GM19397 (cell line): ENCODE measurements around the gene MYOZ3.

Experiments
- ATAC-seq: cut with Tn5 transposase; IDR thresholded peaks from one replicate; pipeline ENCODE4 v1.9.1; 2021; ENCODE audit warnings: mild to moderate bottlenecking, moderate library complexity; ENCODE audit not compliant: unreplicated experiment

The MYOZ3 gene, protein sequence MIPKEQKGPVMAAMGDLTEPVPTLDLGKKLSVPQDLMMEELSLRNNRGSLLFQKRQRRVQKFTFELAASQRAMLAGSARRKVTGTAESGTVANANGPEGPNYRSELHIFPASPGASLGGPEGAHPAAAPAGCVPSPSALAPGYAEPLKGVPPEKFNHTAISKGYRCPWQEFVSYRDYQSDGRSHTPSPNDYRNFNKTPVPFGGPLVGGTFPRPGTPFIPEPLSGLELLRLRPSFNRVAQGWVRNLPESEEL

DNA sequence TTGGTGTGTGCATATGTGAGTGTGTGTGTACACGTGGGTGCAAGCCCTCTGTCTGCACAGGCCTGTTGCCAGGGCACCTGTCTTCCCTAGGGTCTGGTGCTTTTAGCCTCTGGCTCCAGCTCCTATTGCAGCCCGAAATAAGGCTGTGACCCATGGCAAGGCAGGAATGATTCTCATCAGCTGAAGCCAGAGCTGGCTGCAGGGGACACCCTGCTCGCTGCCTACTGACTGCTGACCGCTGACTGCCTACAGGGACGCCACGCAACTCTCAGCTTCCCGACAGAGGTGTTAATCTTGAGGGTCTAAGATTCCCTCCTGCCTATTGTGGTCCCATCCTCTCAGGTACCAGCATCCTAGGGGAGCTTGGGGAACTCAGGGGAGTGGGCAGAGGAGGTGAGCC lies at the start of gene MYOZ3:
Gene MYOZ3 (plus strand): TSS at position 166 of the 400 bp plus-strand sequence. CDS start 1,691 bp downstream, outside the sequence.
- ATAC-seq = no peak

DNA sequence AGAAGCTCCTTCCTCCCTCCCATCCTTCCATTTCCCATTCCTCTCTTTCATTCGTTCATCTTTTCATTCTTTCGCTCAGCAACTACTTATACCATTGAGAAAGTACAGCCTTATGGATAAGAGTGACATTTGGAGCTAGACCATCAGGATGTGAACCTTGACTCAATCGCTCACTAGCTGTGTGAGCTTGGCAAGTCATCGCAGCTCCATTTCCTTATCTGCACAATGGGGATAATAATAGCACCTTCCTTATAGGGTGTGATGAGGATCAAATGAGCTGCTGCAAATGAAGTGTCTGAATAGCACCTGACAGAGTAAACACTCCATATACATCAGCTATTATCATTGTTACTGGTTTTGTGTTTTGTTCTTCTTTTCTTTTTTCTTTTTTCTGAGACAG lies 48.6 kb upstream of the MYOZ3 start:
- no peak for ATAC-seq

- no peak for ATAC-seq
Measured at GRCh38 chr5:150612905-150613670, 48.0 kb upstream of the MYOZ3 start.

DNA sequence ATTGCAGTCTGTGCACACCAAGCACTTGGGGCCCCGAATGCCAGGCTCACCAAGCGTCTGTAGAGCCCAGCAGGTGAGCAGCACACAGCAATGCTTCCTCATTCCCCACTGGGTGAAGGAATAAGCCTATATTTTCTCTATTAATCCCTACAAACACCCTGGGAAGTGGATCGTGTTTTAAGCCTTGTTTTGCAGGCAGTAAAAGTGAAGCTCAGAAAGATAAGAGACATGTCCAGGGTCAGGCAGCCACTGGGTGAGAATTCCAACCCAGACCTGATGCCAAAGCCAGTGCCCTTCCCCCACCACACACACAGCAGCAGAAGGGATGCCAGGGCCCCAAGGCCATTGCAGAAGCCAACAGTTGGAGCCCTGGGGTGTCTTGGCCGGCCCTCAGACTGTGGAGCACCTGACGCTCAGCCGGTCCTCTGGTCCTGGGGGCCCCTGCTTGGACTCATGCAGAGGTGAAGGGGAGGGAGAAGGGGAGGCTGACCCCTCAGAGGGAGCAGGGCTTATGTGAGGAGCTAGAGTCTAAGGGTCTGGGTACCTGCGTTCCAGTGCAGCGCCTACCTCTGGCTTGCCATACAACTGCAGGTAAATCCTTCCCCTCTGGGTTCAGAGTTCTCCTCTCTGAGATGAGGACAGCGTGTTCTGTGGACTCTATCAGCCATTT lies 46.9 kb upstream of the MYOZ3 start:
- ATAC-seq = no peak

DNA sequence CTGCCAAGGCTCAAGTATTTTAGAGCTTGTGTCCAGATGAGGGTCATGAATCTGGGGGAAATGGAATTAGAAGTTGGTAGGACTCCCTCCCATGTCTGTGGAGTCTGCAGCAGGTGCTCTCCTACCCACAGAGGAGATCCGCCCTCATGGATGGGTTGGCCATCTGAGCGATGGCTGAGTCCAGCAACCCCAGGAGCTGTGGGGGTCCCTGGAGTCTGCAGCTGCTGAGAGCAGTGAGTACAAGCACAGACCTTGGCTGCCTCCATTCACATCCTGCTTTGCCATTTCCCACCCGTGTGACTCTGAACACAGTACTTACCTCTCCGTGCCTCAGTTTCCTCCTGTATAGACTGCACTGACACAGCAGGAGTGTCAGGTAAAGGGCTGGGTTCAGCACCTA lies 46.4 kb upstream of the MYOZ3 start:
- ATAC-seq = no peak

GRCh38 chr5:150615141-150615699 lies 45.8 kb upstream of the MYOZ3 start:
- ATAC-seq = no peak

- ATAC-seq = no peak
Measured at GRCh38 chr5:150616024-150616470, 45.0 kb upstream of the MYOZ3 start.

DNA sequence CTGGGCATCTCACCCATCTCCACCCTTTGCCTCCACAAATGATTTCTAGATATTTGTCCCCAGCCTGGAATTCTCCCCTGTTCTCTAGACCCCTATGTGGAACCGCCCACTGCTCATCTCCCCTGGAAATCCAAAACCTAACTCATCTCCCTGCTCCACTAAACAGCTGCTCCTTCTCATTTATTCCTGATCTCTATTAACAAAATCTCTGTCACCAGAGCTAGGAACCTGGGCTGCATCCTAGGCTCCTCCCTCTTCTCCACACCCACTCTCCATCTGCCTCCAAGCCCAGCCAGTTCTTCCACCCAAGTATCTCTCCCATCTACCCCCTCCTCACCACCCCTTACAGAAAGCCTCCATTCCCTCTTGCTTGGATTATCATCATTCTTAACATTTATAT lies 44.5 kb upstream of the MYOZ3 start:
- ATAC-seq = no peak

GRCh38 chr5:150618163-150618562 lies 42.9 kb upstream of the MYOZ3 start:
- no peak for ATAC-seq

GRCh38 chr5:150618588-150619281 lies 42.3 kb upstream of the MYOZ3 start:
- ATAC-seq = no peak

- no peak for ATAC-seq
Measured at GRCh38 chr5:150619359-150620230, 41.5 kb upstream of the MYOZ3 start.

DNA sequence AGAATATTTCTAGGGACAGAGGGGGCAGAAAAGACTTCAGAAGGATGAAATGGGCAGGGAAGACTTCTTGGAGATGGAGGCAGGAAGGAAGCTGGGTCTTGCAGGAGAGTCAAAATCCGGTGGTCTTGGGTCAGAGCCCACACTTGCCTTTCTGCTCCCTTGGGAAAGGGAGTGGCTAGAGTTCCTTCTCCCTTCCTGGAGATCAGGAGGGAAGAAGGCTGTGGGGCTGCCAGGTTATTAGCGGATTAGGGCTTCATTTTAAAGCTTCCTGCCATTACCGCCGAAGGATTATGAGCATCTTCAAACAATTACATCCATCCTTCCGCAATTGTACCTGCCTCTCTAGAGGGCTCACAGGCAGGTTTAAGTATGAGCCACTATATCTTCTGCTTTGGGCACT lies 39.8 kb upstream of the MYOZ3 start:
- ATAC-seq = no peak

DNA sequence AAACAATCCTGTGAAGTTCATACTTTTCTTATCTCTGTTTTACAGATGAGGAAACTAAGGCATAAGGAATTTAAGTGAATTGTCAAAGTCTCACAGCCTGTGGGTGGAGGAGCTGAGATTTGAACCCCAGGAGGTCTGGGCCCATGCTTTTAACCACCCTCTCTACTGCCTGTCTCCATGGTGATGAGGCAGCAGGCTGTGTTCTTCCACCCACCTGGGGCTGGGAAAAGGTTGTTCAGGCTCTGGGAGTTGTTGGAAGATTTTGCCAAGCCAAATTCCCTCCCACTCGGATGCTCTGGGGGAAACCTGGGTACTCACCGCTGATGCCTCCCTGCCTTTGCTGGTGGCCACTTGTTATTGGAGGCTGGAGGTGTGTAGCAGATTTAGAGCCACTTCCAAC lies 38.9 kb upstream of the MYOZ3 start:
- no peak for ATAC-seq

DNA sequence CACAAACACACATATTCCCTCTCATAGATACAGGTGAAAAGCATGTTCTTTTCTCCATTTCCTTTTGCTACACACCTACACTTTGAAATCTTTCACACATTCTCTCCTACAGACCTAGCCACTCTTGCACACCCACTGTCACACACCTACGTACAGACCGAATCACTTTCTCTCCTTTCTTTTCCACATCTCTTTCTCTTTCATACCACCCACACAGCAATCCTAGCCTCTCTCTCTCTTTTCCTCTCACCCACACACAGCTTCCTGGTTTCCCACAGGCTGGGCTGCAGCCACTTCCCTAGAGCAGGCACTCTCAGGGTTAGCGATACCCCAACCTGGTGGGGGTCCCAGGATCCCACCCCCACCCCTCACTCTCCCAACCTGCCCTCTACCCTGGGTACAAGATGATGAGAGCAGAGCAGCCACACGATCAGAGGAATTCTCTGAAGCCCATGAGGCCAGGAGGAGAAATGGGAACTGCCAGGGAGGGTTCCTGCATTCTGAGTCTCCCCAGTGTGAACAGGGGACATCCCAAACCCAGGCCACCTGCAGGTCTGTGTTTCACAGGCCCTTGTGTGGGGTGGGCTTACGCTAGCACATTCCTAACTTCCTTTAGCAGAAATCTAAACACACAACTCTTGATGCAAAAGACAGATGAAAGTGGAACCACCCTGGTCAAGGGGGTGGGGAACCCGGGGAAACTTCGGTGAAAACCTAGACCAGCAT lies 37.7 kb upstream of the MYOZ3 start:
- ATAC-seq = no peak

- ATAC-seq = no peak
Measured at GRCh38 chr5:150623878-150624216, 37.2 kb upstream of the MYOZ3 start.

DNA sequence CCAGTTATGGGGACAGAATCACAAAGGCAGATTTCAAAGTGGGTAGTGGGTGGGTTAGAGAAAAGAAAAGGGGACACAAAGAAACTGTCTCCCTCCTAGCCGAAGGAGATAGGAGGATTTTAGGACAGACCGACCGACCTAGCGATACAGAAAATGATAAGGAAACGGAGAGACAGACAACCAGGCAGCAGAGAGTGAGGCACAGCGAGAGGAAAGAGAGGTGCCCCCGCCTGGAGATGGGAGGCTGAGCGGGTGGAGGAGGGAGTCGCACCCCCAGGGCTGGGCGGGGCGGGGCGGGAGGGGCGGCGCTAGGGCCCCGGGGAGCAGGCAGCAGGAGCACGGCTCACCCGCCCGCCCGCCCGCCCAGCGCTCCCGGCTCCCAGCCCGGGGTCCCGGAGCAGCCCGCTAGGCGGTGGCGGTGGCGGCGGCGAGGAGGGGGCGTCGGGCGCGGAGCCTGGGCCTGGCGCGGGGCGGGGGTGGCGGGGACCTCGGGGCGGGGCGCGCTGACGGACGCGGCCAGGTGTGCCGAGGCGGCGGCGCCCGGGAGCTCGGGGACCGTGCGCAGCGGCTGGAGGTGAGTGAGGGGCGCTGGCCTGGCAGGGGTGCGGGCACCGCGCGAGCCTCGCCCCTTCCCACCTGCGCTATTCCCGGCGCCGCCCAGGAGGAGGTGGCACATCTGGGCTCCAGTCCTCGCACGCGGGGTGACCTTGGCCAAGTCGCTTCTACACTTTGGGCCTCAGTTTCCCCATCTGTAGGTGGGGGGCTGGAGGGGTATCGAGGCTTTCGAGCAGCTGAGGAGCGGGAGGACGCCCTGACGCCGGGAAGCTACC lies 36.5 kb upstream of the MYOZ3 start:
- peak; percentile 42 for ATAC-seq

DNA sequence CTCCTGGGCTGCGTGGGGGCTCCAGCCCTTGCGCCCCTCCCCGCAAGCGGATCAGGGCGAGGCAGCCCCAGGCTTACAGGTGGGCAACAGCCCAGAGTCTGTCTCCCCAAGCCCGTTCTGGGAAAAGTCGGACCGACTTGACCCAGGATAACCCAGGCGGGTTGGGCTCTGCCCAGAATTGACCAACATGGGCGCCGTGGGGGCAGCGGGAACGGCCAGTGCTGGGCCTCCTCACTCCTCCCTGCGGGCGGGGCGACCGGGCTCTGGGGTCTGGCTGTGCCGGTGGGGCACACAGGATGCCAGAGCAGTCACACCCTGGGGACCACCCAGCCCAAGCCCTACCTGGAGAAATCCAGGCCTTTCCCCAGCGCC lies 35.9 kb upstream of the MYOZ3 start:
- no peak for ATAC-seq

DNA sequence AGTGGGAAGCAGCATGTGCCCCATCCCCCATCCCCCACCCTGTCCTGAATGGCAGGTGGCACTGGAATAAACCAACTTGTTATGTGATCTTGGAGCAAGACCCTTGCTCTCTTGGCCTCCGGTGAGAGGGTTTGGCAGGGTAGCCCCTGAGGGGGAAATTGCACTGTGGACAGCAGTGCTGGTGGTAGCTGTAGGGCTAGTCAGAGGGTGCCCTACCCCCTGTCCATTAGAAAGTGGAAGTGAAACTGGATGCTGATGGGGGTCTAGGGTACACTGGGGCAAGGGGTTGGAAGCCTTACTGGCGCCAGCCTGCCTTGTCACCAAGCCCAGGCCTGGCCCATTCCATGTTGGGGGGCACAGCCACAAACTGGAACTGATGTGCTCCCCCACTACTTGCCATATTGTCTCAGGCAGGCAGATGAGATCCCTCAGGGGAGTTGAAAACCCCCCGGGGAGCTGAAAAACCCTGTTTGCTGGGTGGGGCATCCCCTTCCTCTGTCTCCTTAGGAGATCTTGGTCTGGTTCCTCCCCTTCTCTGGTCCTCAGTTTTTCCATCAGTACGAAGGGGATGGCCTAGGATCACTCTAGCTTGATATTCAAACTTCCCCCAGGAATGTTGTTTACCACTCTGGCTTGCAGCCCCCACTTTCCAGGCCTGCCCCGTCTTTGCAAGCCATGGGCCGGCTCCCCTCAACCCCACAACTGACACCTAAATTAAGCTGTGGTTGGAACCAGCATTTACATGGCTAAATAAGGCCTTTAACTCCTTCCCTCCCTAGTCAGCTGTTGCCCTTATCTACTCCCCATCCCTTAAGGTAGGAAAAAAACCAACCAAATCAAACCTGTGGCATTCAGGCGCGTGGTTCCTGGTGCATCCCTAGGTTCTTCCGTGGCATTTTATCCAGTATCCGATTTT lies 35.0 kb upstream of the MYOZ3 start:
- peak; percentile 53 for ATAC-seq
